Aorta (tissue), 5 donors: Measurements from ENCODE around the gene DDHD1. TPM values are rescaled to one million over a fixed set of nuclear protein-coding genes. Genes with fewer than 3 reads are reported as not detected.
"Not testable (repeated sequence)": the region's sequence is repeated elsewhere in the genome, so short reads cannot be mapped to it uniquely, and the experiment has no call there.

ENCODE experiments used
- ATAC-seq: fragments of 200-7000 bp; cut with Tn5 transposase; one replicate; pipeline ENCODE4 v1.9.1; 2022; ENCODE audit warnings: moderate library complexity; ENCODE audit not compliant: low FRiP score
- DNase-seq, 2 donors: peaks; one replicate each; pipeline ENCODE4 v3.0.0-alpha.2; 2020
- H3K27ac ChIP-seq, 2 donors: one replicate each; pipeline ENCODE4 v1.5.1; 2013; ENCODE audit warnings: low read length in 2 of 2, mild to moderate bottlenecking in 2 of 2, moderate library complexity in 2 of 2, control low read depth in 1 of 2, inconsistent platforms in 1 of 2, low read depth in 1 of 2
- H3K27me3 ChIP-seq, 2 donors: one replicate each; pipeline ENCODE4 v1.6.1; 2013; ENCODE audit warnings: control low read depth in 1 of 2, low read length in 1 of 2, mild to moderate bottlenecking in 1 of 2, moderate library complexity in 1 of 2; ENCODE audit not compliant: insufficient read depth in 2 of 2, control insufficient read depth in 1 of 2
- H3K36me3 ChIP-seq, 2 donors: one replicate each; pipeline ENCODE4 v1.6.1; 2013; ENCODE audit warnings: control low read depth in 1 of 2, low read length in 1 of 2, mild to moderate bottlenecking in 1 of 2; ENCODE audit not compliant: insufficient read depth in 2 of 2, control insufficient read depth in 1 of 2
- H3K4me1 ChIP-seq, 2 donors: one replicate each; pipeline ENCODE4 v1.6.1; 2013; ENCODE audit warnings: low read length in 2 of 2, control low read depth in 1 of 2, mild to moderate bottlenecking in 1 of 2, moderate library complexity in 1 of 2; ENCODE audit not compliant: insufficient read depth in 2 of 2, control insufficient read depth in 1 of 2
- H3K4me3 ChIP-seq, 2 donors: one replicate each; pipeline ENCODE4 v1.5.1; 2013; ENCODE audit warnings: low read length in 2 of 2, control low read depth in 1 of 2, mild to moderate bottlenecking in 1 of 2
- H3K9me3 ChIP-seq: one replicate; pipeline ENCODE4 v1.6.1; 2013; ENCODE audit warnings: mild to moderate bottlenecking, low read length; ENCODE audit not compliant: control insufficient read depth
- WGBS, 2 donors: extraction: QIAGEN DNeasy Blood & Tissue Kit; methylation state at CpG; one replicate each; pipeline ENCODE4 v1.1.7; 2013; 5-methylcytosine and 5-hydroxymethylcytosine counted together
- intact Hi-C, 2 donors: fragments of 100-400 bp; cut with DNase I; formaldehyde crosslinking; loops; one replicate each; pipeline versions ENCODE4 v1.14.2 to v1.15.0; 2022
- polyA plus RNA-seq, 2 donors: library from polyadenylated mRNA; stranded (reverse); fragments of 200-250 nt; gene quantifications; one replicate each; pipeline ENCODE4 v1.2.3, GENCODE V29; 2013
- total RNA-seq, 2 donors: library from RNA; stranded (reverse); fragmentation: NEBNext Ultra II Directional; extraction: Animal tissue kit (Norgen Biotek cat#: 25700); gene quantifications; one replicate each; pipeline ENCODE4 v1.2.1, GENCODE V29; 2021
- donor health status: healthy with polysubstance abuse.
- donor health status: Bipolar disorder and iron deficiency.
- donor health status: DM: no; HTN: no; CAD: no.
- donor health status: DM: no; HTN: no; CAD: no.
- donor health status: DM: yes; HTN: yes; CAD: no.

Gene DDHD1
- total and polyA plus RNA-seq, 4 donors: 1.1 to 29.8 (median 13.5) TPM

DNA sequence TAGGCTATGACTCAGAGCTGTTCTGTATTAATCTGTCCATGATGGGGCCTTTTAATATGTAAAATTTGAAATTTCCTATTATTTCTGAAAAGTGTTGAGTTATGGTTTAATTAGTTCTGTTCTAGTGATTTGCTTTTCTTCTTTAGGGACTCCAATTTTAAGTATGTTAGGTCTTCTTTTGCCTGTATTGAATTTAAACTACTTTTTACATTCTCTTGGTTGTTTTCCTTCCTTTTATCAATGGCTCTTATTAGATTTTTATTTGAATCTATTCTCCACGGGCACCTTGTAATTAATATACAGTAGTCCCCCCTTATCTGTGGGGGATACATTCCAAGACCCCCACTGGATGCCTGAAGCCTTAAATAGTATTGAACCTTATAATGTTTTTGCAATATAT lies 46.4 kb downstream of the DDHD1 start:
- no peak overlapping the region for H3K27ac ChIP-seq
- DNase-seq (no peak), ATAC-seq (no peak)
- no peaks in the 10 kb centered on the region for H3K4me1 ChIP-seq
- H3K9me3 ChIP-seq: no peaks in the 10 kb centered on the region
- no peaks in the 10 kb centered on the region for H3K36me3 ChIP-seq
- no peak overlapping the region for H3K4me3 ChIP-seq
- H3K27me3 ChIP-seq: no peaks in the 10 kb centered on the region
- intact Hi-C loops: no loop called here
- 94 to 98% methylated on average over 1 of the region's 1 CpG for WGBS, 2 donors

- no peaks in the 10 kb centered on the region for H3K9me3 ChIP-seq
- H3K4me1 ChIP-seq: no peaks in the 10 kb centered on the region
- DNase-seq: no peak
- H3K27ac ChIP-seq: no peak overlapping the region
- no peak overlapping the region for H3K4me3 ChIP-seq
- no peaks in the 10 kb centered on the region for H3K36me3 ChIP-seq
- intact Hi-C loops: no loop called here
- H3K27me3 ChIP-seq: no peaks in the 10 kb centered on the region
- 91 to 94% methylated on average over 5 of the region's 5 CpGs for WGBS, 2 donors
- ATAC-seq: no peak
Measured at GRCh38 chr14:53103636-53104340, 49.3 kb downstream of the DDHD1 start.

- peaks cover 0 to 2% of the 10 kb centered on the region in 2 donors for H3K36me3 ChIP-seq
- WGBS, 2 donors: 64 to 83% methylated on average over 1 of the region's 1 CpG
- intact Hi-C loops: no loop called here
- no peaks in the 10 kb centered on the region for H3K4me1 ChIP-seq
- no peak for DNase-seq
- no peaks in the 10 kb centered on the region for H3K27me3 ChIP-seq
- H3K9me3 ChIP-seq: no peaks in the 10 kb centered on the region
- no peak for ATAC-seq
- no peak overlapping the region for H3K27ac ChIP-seq
- H3K4me3 ChIP-seq: no peak overlapping the region
Measured at GRCh38 chr14:53093206-53093605, 59.9 kb downstream of the DDHD1 start.

DNA sequence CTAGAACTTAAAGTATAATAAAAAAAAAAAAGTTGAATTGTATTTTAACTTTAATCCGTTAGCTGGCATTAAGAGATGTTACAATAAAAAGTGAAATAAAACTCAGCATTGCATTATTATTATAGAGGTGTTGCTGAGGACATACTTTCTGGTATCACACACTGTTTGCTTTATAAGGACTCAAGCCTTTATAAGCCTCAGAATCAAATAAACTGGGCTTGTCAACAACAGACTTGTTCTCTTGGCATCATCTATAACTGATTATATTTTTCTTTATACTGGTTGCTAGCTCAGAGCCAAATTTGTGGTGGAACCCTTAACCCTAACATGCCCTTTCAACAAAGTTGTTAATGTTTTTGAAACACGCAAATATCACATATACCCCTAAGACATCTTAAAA lies 62.3 kb downstream of the DDHD1 start:
- no peak for DNase-seq
- Histone ChIP-seq H3K4me3 (no peak overlapping the region), H3K4me1 (no peaks in the 10 kb centered on the region), H3K27ac (no peak overlapping the region), H3K9me3 (no peaks in the 10 kb centered on the region), H3K27me3 (no peaks in the 10 kb centered on the region), H3K36me3 (peaks cover 0 to 2% of the 10 kb centered on the region in 2 donors)
- intact Hi-C loops: no loop called here
- ATAC-seq: no peak
- WGBS, 2 donors: 88 to 95% methylated on average over 2 of the region's 2 CpGs

DNA sequence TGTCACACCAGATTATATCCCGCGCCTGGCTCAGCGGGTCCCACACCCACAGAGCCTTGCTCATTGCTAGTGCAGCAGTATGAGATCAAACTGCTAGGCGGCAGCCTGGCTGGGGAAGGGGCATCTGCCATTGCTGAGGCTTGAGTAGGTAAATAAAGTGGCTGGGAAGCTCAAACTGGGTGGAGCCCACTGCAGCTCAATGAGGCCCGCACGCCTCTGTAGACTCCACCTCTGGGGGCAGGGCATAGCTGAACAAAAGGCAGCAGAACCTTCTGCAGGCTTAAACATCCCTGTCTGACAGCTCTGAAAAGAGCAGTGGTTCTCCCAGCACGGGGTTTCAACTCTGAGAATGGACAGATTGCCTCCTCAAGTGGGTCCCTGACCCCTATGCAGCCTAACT lies 68.2 kb downstream of the DDHD1 start:
- H3K9me3 ChIP-seq, ATAC-seq, H3K4me3 ChIP-seq, H3K27ac ChIP-seq, intact Hi-C loops, H3K4me1 ChIP-seq, H3K36me3 ChIP-seq, DNase-seq, H3K27me3 ChIP-seq: not testable (repeated sequence)
- WGBS, 2 donors: 94 to 99% methylated on average over 7 of the region's 7 CpGs

DNA sequence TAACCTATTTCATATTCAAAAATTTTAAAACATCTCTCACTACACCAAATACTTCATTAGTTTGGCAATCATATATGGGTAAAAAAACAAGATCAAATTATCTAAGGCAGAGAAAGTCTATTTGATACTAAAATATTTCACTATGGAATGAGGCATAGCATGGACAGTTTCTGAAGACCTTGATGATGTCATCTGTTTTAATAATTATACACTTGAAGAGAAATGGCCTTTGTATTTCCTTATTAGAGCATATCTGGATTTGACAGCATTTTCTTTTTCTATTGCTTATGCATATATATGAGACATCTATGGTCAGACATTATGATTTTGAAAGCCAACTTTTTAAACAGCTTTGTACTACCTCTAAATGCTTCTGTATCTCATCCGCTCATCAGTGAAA lies 88.6 kb downstream of the DDHD1 start:
- ATAC-seq: no peak

GRCh38 chr14:53062856-53063255 lies 90.3 kb downstream of the DDHD1 start:
- no peak overlapping the region for H3K27ac ChIP-seq
- intact Hi-C loops: no loop called here
- no peaks in the 10 kb centered on the region for H3K27me3 ChIP-seq
- peaks cover 0 to 2% of the 10 kb centered on the region in 2 donors for H3K4me1 ChIP-seq
- no peaks in the 10 kb centered on the region for H3K36me3 ChIP-seq
- DNase-seq (no peak), ATAC-seq (no peak)
- 77 to 78% methylated on average over 8 of the region's 8 CpGs for WGBS, 2 donors
- no peak overlapping the region for H3K4me3 ChIP-seq
- H3K9me3 ChIP-seq: no peaks in the 10 kb centered on the region

More for the DNA sequence above, 88.6 kb downstream of the DDHD1 start:
- Histone ChIP-seq H3K27me3 (no peaks in the 10 kb centered on the region), H3K4me1 (no peaks in the 10 kb centered on the region), H3K36me3 (no peaks in the 10 kb centered on the region), H3K4me3 (no peak overlapping the region), H3K27ac (no peak overlapping the region), H3K9me3 (no peaks in the 10 kb centered on the region)
- 28 to 49% methylated on average over 1 of the region's 1 CpG for WGBS, 2 donors
- no peak for DNase-seq
- intact Hi-C loops: no loop called here

DNA sequence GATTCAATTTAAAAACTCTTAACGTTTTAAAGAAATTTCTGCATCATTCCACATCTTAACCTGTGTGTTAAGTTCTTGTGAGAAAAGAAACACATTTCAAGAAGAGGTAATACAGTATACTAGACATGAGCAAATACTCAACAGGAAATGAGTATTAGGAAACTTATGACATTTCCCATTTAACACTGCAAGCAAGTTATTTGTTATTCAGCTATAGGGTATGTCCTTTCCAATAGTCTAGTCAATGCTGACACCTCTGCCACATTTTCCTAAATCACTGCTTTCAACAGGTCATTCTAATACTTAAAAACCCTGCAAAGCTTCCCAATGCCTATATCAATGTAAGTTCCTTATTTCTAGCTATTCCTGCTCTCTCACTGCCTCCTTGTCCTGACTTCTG lies 93.1 kb downstream of the DDHD1 start:
- DNase-seq (no peak), ATAC-seq (no peak)
- intact Hi-C loops: no loop called here
- H3K27ac ChIP-seq: no peak overlapping the region
- no peaks in the 10 kb centered on the region for H3K36me3 ChIP-seq
- no peaks in the 10 kb centered on the region for H3K27me3 ChIP-seq
- WGBS, 2 donors: 74 to 80% methylated on average over 1 of the region's 1 CpG
- H3K9me3 ChIP-seq: no peaks in the 10 kb centered on the region
- H3K4me3 ChIP-seq: no peak overlapping the region
- peaks cover 0 to 2% of the 10 kb centered on the region in 2 donors for H3K4me1 ChIP-seq

GRCh38 chr14:53055003-53055402 lies 98.1 kb downstream of the DDHD1 start:
- H3K4me1 ChIP-seq: peaks cover 0 to 2% of the 10 kb centered on the region in 2 donors
- WGBS, 2 donors: 0% methylated on average over 1 of the region's 1 CpG
- H3K27me3 ChIP-seq: no peaks in the 10 kb centered on the region
- H3K4me3 ChIP-seq: no peak overlapping the region
- DNase-seq (no peak), ATAC-seq (peak; percentile 81)
- no peaks in the 10 kb centered on the region for H3K9me3 ChIP-seq
- H3K36me3 ChIP-seq: no peaks in the 10 kb centered on the region
- no peak overlapping the region for H3K27ac ChIP-seq
- intact Hi-C loops: loop anchor here (2.0 to 10.0 kb wide), 2 partner anchors 230 to 232 kb away; no protein-coding TSS in a partner anchor
